Measurements from ENCODE around the gene ELOVL6. TPM values are rescaled to one million over a fixed set of nuclear protein-coding genes. Genes with fewer than 3 reads are reported as not detected.
A peak's percentile ranks its signal among the peaks of the same experiment; 100 is the strongest.

ELOVL6 gene
- polyA plus RNA-seq, 1 donor from 2014 or later = 21.3 TPM

- peaks cover 5% of the 10 kb centered on the region for H3K36me3 ChIP-seq (ENCODE audit: insufficient read depth, low read length)
- H3K79me2 ChIP-seq (replicated peaks; ENCODE audit: insufficient read depth, low read length) = peaks cover 73% of the 10 kb centered on the region
- H3K9ac ChIP-seq (ENCODE audit: low read length) = peak overlapping the region; percentile 36
- TF ChIP-seq EP300 (conservative IDR thresholded peaks at IDR 0.05; ENCODE audit: poor library complexity, severe bottlenecking) (no peak), CTCF (IDR thresholded peaks at IDR 0.05; ENCODE audit: poor library complexity, severe bottlenecking) (no peak), RAD21 (conservative IDR thresholded peaks at IDR 0.05) (no peak), POLR2AphosphoS5 (IDR thresholded peaks at IDR 0.05) (no peak)
- H3K9me2 ChIP-seq (ENCODE audit: insufficient read depth, low read length) = no peaks in the 10 kb centered on the region
- no peaks in the 10 kb centered on the region for H3K27me3 ChIP-seq (ENCODE audit: insufficient read depth, low read depth, low read length)
- H3F3A ChIP-seq (ENCODE audit: insufficient read depth, low read length, poor library complexity, severe bottlenecking) = no peaks in the 10 kb centered on the region
- H3K4me3 ChIP-seq (ENCODE audit: low read length) = peak overlapping the region; percentile 51
- H2AFZ ChIP-seq (ENCODE audit: low read depth, low read length) = no peak overlapping the region
- H3K27ac ChIP-seq (ENCODE audit: low read length) = peak overlapping the region; percentile 63
- no peaks in the 10 kb centered on the region for H3K9me3 ChIP-seq (ENCODE audit: low read length)
- no peaks in the 10 kb centered on the region for H4K20me1 ChIP-seq (ENCODE audit: insufficient read depth)
- peak overlapping the region; percentile 22 for H3K4me2 ChIP-seq (ENCODE audit: low read length)
Observed at GRCh38 chr4:110184791-110185155, 13.6 kb downstream of the ELOVL6 start.

GRCh38 chr4:110184140-110184790 is 14.2 kb downstream of the ELOVL6 start:
- Histone ChIP-seq H3K4me3 (ENCODE audit: low read length) (peak overlapping the region; percentile 51), H3K9ac (ENCODE audit: low read length) (peak overlapping the region; percentile 36), H3K4me2 (ENCODE audit: low read length) (peak overlapping the region; percentile 22), H4K20me1 (ENCODE audit: insufficient read depth) (no peaks in the 10 kb centered on the region), H3K9me2 (ENCODE audit: insufficient read depth, low read length) (no peaks in the 10 kb centered on the region), H3F3A (ENCODE audit: insufficient read depth, low read length, poor library complexity, severe bottlenecking) (peaks cover 3% of the 10 kb centered on the region), H3K27me3 (ENCODE audit: insufficient read depth, low read depth, low read length) (no peaks in the 10 kb centered on the region), H3K27ac (ENCODE audit: low read length) (peak overlapping the region; percentile 63), H3K9me3 (ENCODE audit: low read length) (no peaks in the 10 kb centered on the region), H3K79me2 (replicated peaks; ENCODE audit: insufficient read depth, low read length) (peaks cover 78% of the 10 kb centered on the region), H2AFZ (ENCODE audit: low read depth, low read length) (no peak overlapping the region), H3K36me3 (ENCODE audit: insufficient read depth, low read length) (peaks cover 5% of the 10 kb centered on the region)
- TF ChIP-seq CTCF (IDR thresholded peaks at IDR 0.05; ENCODE audit: poor library complexity, severe bottlenecking) (no peak), POLR2AphosphoS5 (IDR thresholded peaks at IDR 0.05) (no peak), SMC3 (conservative IDR thresholded peaks at IDR 0.05; ENCODE audit: poor library complexity) (no peak), REST (IDR thresholded peaks at IDR 0.05; ENCODE audit: borderline replicate concordance) (no peak), EZH2 (IDR thresholded peaks at IDR 0.05; ENCODE audit: borderline replicate concordance, insufficient read depth, low read length, poor library complexity, severe bottlenecking) (no peak), EP300 (conservative IDR thresholded peaks at IDR 0.05; ENCODE audit: poor library complexity, severe bottlenecking) (no peak), TAF1 (IDR thresholded peaks at IDR 0.05; ENCODE audit: low read depth) (no peak), MXI1 (conservative IDR thresholded peaks at IDR 0.05; ENCODE audit: poor library complexity, severe bottlenecking) (no peak), RAD21 (conservative IDR thresholded peaks at IDR 0.05) (no peak)
